SH-SY5Y (cell line): ENCODE data around the gene PRAMEF5.

Source experiments
- GATA2 ChIP-seq: IDR thresholded peaks from 2 replicates; pipeline ENCODE4 v1.6.1; 2011; ENCODE audit warnings: mild to moderate bottlenecking, low read depth, low read length
- GATA3 ChIP-seq: IDR thresholded peaks from 2 replicates; pipeline ENCODE4 v1.6.1; 2011; ENCODE audit warnings: low read depth, mild to moderate bottlenecking, low read length, moderate library complexity

- TF ChIP-seq GATA2 = no peak
- TF ChIP-seq GATA3 = no peak
Observed at GRCh38 chr1:13224480-13225060, 29.4 kb upstream of the PRAMEF5 start.
